Measurements from ENCODE around the gene GRAMD2B. TPM values are rescaled to one million over a fixed set of nuclear protein-coding genes. Genes with fewer than 3 reads are reported as not detected.

Gene GRAMD2B
- total RNA-seq, 1 donor, result 23.5 TPM

DNA sequence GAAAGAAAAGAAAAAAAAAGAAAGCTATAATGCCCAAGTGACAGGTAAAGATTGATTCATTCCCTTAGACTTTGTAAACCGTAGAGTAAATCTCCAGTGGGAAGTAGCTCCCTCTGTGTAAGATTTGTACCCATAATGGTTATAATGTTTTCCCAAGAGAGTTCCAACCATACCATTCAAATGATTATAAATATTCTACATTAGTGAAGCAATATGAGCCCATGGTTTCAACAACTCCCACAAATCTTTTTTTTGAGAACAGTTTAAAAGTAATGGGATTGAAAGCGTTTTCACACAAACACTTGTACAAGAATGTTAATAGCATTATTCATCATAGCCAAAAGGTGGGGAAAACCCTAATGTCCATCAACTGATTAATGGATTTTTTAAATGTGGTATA, 58.0 kb downstream of the GRAMD2B start:
- TF ChIP-seq, protein P1, sequence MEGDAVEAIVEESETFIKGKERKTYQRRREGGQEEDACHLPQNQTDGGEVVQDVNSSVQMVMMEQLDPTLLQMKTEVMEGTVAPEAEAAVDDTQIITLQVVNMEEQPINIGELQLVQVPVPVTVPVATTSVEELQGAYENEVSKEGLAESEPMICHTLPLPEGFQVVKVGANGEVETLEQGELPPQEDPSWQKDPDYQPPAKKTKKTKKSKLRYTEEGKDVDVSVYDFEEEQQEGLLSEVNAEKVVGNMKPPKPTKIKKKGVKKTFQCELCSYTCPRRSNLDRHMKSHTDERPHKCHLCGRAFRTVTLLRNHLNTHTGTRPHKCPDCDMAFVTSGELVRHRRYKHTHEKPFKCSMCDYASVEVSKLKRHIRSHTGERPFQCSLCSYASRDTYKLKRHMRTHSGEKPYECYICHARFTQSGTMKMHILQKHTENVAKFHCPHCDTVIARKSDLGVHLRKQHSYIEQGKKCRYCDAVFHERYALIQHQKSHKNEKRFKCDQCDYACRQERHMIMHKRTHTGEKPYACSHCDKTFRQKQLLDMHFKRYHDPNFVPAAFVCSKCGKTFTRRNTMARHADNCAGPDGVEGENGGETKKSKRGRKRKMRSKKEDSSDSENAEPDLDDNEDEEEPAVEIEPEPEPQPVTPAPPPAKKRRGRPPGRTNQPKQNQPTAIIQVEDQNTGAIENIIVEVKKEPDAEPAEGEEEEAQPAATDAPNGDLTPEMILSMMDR (IDR thresholded peaks at IDR 0.05; ENCODE audit: insufficient read depth, low read length), result no peak
- no peak overlapping the region for H3K4me3 ChIP-seq (ENCODE audit: low read depth, low read length)
- no peak for DNase-seq (ENCODE audit: low read depth)

DNA sequence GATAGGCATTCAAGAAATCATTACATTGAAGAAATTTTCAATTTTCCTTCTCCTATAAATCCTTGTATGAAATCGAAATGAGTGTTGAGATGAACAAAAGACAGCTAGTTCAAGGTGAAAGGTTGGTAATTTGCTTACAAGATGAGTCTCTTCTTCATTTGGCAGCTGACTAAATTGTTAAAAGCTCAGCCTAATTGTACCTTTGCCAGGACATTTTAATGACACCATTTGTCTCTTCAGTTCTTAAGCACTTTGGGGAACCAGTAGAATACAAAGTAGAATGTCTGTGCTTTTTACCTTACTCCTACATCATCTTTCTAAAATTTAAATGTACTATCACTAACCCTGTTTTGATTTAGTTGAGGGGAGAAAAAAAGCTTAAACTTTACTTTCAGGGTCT, 59.4 kb downstream of the GRAMD2B start:
- no peak overlapping the region for H3K4me3 ChIP-seq (ENCODE audit: low read depth, low read length)
- DNase-seq (ENCODE audit: low read depth), result no peak
- TF ChIP-seq, protein P1 (IDR thresholded peaks at IDR 0.05; ENCODE audit: insufficient read depth, low read length), result no peak

DNA sequence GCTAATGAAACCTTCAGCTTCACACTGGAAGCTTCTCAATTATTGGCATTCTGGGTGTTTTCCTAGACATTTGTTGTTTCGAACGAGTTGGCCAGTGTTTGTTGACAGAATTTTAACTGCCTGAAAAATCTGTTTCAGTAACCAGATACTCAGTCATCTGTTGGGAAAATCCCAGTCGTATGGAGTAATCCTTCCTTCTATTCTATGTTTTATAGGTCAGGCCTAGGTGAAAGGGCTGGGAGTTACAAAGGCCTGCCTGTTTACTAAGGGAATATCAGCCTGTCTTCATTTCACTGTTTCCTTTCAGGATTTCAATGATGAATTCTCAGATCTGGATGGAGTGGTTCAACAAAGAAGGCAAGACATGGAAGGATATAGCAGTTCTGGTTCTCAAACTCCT, 59.9 kb downstream of the GRAMD2B start:
- H3K4me3 ChIP-seq (ENCODE audit: low read depth, low read length), result no peak overlapping the region
- TF ChIP-seq, protein P1 (IDR thresholded peaks at IDR 0.05; ENCODE audit: insufficient read depth, low read length), result no peak
- no peak for DNase-seq (ENCODE audit: low read depth)

DNA sequence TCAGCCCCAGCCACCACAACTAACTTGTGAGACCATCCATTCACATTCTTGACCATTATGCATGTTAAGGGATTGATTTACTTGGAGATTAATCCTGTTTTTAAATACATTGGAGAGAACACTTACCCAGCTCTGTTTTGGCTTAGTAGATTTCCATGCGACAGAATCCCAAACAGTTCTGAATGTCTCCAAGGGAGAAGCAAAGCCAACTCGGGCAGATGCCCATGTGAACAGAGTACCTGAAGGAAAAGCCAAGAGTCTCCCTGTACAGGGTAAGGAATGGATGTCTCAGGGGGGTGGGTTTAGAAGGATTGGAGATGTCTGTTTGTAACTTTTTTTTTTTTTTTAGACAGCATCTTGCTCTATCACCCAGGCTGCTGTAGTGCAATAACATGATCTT, 61.0 kb downstream of the GRAMD2B start:
- TF ChIP-seq, protein P1 (IDR thresholded peaks at IDR 0.05; ENCODE audit: insufficient read depth, low read length), result no peak
- H3K4me3 ChIP-seq (ENCODE audit: low read depth, low read length), result no peak overlapping the region
- no peak for DNase-seq (ENCODE audit: low read depth)

DNA sequence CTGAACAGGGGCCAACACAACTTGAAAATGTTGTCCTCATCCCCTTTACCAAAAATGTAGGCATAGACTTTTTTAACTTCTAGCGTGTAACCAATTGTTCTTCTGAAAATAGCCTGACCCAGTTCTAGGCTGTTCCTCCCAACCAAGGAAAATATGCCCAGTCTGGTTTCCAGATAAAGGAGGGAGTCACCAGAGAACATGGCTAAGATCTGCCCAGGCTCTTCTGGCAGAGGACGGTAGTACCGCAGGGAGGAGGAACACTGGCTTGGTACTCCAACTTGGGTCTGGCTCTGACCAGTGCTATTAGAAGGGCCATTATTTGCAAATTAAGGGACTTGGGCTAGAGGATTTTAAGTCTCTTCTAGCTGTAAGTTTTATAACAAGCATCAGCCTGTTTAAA, 63.1 kb downstream of the GRAMD2B start:
- H3K4me3 ChIP-seq (ENCODE audit: low read depth, low read length), result no peak overlapping the region
- no peak for DNase-seq (ENCODE audit: low read depth)
- TF ChIP-seq, protein P1 (IDR thresholded peaks at IDR 0.05; ENCODE audit: insufficient read depth, low read length), result peak; percentile 3

DNA sequence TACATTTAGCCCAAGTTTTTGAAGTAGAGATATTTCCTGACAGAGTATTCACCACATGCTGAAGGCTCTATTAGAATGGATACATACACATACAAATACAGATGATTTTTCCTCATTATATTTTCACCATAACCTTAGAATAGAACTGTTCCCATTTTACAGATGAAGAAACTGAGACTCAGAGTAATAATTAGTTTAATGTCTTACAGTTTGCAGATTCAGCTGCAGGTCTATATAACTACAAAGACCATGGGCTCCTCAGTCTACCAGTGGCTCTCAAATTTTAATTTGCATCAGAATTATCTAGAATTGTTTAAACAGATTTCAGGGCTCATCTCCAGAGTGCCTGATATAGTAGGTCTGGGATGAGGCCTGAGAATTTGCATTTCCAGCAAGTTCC, 64.4 kb downstream of the GRAMD2B start:
- TF ChIP-seq, protein P1 (IDR thresholded peaks at IDR 0.05; ENCODE audit: insufficient read depth, low read length), result no peak
- DNase-seq (ENCODE audit: low read depth), result no peak
- H3K4me3 ChIP-seq (ENCODE audit: low read depth, low read length), result no peak overlapping the region

DNA sequence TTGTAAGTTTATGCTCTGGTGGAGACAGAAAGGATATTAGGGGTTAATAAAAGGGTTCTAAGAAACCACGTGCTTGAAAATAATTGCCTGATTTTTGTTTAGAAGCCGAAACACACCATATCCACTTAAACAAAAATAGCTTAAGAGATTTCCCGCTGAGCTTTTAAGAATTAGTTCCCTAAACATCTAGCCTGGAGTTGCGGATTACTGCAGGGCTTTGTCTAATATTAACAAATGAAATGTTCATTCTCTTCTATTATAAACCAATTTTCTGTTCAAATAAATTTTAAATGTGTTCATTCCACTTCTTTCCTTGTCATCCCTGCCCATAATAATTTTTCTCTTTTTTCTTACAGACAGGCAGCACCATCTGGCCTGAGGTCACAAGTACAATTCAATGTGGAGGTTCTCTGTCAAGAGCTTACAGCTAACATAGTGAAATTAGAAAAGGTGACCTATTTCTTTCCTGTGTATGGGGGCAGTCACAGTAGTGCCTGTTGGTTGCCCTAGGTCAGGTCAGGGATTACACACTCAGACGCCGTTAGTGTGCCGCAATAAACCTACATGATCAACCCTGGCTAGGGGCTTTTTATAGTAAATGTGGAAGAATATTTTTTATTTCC, 65.3 kb downstream of the GRAMD2B start:
- DNase-seq (ENCODE audit: low read depth), result no peak
- TF ChIP-seq, protein P1 (IDR thresholded peaks at IDR 0.05; ENCODE audit: insufficient read depth, low read length), result no peak
- no peak overlapping the region for H3K4me3 ChIP-seq (ENCODE audit: low read depth, low read length)

Measured in fibroblast of the aortic adventitia (primary cell).